Fibroblast of peridontal ligament (primary cell): ENCODE data around the gene SIRT7.
"Not testable (repeated sequence)": the region's sequence is repeated elsewhere in the genome, so short reads cannot be mapped to it uniquely, and the experiment has no call there.

Experiments used
- DNase-seq: peaks from one replicate; pipeline ENCODE4 v3.0.0-alpha.2; 2010; ENCODE audit errors: extremely low read depth

SIRT7 gene

DNA sequence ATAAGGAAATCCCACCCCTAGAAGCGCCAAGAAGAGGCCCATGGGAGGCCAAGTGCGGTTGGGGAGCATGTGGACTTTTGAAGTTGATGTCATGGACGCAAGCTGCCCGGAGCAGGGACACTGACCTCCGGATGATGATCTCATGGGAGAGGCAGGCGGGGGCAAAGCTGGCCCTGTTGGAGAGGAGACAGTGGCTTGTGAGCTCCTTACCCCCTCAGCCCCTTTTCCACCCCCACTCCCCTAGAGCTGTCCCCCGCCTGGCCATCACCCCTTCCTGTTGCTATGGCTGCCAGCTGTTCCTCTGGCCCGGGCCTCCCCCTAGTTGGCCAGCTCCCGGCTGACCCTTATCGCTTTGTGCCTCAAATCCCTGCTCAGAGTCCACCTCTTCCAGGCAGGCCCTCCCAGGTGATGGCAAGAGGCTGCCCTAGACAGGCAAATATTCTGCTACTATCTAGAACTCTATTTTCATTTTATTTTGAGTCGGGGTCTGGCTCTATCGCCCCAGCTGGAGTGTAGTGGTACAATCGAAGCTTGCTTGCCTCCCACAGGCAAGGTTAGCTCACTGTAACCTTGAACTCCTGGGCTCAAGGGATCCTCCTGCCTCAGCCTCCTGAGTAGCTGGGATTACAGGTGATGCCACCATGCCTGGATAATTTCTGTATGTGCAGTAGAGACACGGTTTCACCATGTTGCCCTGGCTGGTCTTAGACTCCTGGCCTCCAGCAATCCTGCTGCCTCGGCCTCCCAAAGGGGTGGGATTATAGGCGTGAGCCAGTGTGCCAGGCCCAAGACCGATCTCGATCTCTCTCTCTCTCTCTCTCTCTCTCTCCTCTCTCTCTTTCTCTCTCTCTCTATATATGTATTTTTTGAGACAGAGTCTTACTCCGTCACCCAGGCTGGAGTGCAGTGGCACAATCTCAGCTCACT, 36.4 kb upstream of the SIRT7 start:
- DNase-seq, result no peak

DNA sequence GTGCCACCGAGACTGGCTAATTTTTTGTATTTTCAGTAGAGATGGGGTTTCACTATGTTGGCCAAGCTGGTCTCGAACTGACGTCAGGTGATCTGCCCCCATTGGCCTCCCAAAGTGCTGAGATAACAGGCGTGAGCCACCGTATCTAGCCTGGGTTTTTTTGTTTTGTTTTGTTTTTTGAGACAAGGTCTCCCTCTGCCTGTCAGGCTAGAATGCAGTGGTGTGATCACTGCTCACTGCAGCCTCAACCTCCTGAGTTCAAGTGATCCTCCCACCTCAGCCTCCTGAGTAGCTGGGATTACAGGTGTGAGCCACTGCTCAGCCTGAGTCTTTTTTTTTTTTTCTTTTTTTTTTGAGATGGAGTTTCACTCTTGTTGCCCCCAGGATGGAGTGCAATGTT, 35.5 kb upstream of the SIRT7 start:
- DNase-seq, result not testable (repeated sequence)

GRCh38 chr17:81952792-81953228, 34.8 kb upstream of the SIRT7 start:
- DNase-seq, result no peak

DNA sequence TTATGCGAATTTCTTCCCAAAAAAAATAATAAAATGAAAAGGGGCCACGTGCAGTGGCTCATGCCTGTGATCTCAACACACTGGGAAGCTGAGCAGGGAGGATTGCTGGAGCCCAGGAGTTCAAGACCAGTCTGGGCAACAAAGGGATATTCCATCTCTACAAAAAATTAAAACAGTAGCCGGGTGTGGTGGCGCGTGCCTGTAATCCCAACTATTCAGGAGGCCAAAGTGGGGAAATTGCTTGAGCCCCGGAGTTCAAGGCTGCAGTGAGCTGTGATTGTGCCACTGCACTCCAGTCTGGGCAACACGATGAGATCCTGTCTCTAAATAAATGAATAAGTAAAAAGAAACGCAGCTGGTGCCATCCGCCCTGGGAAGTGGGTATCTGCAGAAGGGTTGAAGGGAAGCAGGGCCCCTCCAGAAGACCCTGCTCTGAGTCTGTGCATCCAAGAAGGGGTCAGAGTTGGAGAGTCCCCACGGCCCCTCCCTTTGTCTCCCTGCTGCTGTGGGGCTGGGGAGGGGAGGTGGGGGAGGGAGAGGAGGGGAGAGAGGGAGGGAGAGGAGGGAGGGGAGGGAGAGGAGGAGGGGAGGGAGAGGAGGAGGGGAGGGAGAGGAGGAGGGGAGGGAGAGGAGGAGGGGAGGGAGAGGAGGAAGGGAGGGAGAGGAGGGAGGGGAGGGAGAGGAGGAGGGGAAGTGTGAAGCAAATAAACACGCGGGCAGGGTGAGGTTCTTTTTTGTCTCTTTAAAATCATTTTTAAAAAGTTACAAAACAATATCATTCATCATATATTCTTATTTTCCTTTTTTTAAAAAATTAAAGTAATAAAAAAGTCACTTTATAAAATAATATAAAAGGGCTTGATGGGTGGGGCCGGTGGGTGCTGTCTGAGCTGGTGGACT, 34.1 kb upstream of the SIRT7 start:
- DNase-seq, result no peak

- DNase-seq, result no peak
Observed at GRCh38 chr17:81950501-81950900, 32.5 kb upstream of the SIRT7 start.

GRCh38 chr17:81948635-81949378, 30.8 kb upstream of the SIRT7 start:
- DNase-seq, result no peak

- DNase-seq, result no peak
Observed at GRCh38 chr17:81947189-81947588, 29.2 kb upstream of the SIRT7 start, which contains the start of gene MYADML2. MYADML2 (minus strand) TSS chr17:81947233; CDS start chr17:81941741, 5,492 bp downstream.

GRCh38 chr17:81944858-81945257, 26.9 kb upstream of the SIRT7 start:
- DNase-seq, result no peak

GRCh38 chr17:81942167-81942553, 24.2 kb upstream of the SIRT7 start:
- no peak for DNase-seq

DNA sequence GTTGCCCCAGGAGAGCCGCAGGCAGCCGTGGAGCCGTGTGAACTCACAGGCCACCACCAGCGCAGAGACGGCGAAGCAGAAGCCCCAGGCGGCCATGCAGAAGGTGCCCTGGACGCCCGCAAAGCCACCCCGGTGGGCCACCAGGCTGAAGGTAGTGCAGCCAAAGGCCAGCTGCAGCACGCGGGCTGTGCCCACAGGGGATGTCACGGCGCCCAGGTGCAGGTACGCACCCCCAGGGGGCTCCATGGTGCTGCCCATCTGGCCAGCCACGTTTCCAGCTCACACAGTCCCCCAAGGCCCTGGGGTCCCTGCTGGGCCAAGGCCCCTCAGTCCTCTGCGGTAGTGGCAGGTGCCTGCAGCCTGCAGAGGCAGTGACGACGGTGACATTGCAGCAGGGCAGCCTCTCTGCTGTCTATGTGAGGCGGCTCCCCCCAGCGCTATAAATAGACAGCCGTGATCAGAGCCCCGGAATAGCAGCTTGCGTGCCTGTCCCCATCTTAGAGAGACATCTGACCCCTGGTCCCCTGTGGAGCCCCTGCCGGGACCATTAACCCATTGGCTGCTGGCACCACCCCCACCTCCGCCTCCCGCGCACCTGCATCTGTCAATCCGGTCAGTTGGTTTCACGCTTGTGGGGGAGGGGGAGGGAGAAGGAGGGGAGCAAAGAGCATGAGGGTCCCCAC, 23.6 kb upstream of the SIRT7 start:
- DNase-seq, result no peak

GRCh38 chr17:81940538-81941483, 22.8 kb upstream of the SIRT7 start:
- no peak for DNase-seq

- peak; percentile 68 for DNase-seq
Observed at GRCh38 chr17:81939881-81940385, 22.0 kb upstream of the SIRT7 start.

DNA sequence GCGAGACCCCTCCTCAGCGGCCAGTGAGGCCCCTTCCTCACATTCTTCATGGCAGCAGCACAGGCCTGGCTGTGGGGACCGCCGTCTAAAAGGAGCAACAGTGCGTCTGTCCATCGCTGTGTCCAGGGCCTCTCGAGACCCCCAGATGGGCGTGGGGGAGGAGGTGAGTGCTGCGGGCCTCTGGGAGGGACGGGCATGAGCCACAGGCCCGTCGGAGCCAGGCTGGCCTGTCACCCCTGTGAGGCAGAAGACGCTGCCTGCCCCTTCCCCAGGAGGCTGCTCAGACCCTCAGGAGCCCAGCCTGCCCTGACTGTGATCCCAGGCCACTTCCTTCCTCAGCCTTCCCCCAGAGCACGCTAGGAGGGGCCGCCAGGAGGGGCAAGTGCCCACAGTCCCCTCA, 21.2 kb upstream of the SIRT7 start:
- no peak for DNase-seq

- DNase-seq, result no peak
Observed at GRCh38 chr17:81935709-81936084, 17.7 kb upstream of the SIRT7 start.

- DNase-seq, result no peak
Observed at GRCh38 chr17:81934850-81935708, 17.1 kb upstream of the SIRT7 start.

DNA sequence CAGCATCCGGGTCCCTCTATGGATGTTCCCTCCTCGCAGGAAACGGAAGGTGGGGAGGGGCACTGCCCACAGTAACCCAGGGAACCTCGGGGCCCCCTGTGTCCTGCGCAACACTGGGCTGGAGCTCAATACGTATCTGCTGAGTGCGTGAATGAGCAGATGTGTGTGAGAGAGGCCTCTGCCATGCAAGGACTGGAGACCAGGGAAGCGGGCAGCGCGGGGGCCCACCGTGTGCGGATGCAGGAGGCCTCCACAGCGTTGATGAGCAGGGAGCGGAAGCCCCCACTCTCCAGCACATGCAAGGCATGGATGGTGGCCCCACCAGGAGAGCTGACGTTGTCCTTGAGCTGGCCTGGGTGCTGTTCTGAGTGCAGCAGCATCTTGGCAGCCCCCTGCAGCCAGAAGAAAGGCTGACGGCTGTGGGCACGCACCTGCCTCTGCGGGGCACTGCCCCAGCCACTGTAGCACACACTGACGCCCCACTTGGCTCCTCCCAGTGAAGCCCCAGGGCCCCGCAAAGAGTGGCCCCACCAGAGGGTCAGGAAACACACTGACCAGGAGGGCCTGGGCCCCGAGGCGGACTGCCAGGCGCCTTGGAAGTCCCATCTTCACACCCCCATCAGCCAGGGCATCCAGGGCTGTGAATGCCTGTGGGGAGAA, 16.3 kb upstream of the SIRT7 start:
- DNase-seq, result no peak

- no peak for DNase-seq
Observed at GRCh38 chr17:81933178-81933699, 15.3 kb upstream of the SIRT7 start.

DNA sequence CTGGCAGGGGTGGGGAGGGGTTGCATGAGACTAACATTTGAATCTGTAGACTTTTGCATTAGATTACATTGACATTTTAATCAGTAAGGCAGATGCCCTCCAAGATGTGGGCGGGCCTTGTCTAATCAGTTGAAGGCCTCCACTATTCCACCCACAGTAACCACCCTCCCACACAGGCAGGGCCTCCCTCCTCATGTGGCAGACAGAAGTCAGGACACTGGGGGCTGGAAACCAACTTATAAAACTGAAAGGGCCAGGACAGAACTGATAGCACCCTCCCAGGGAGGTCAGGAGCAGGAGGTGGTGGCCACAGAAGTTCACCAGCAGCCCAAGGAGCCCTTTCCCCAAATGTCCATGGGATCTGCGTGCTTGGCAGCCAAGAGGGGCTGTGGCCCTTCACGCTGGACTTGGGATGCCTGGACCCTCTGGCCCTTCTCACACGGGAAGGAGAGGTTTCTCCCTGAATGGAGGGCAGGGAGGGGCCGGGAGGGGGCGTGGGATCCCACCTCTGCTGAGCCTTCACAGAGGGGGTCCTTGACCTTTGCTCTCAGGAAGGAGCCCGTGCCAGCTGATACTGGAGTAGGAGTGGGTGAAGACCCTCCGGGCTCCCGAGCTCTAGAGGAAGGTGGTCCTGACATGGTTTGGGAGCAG, 14.5 kb upstream of the SIRT7 start:
- no peak for DNase-seq
